ENCODE measurements around the gene SYN1. TPM values are rescaled to one million over a fixed set of nuclear protein-coding genes. Genes with fewer than 3 reads are reported as not detected.

The SYN1 gene
- polyA plus RNA-seq, 1 of the 3 experiments (the other 2 are of a cell fraction) = 0.08 TPM

- WGBS (ENCODE audit: low lambda C conversion rate) = 59% methylated on average over 6 of the region's 16 CpGs
- Histone ChIP-seq H3F3A (replicated peaks; ENCODE audit: insufficient read depth) (peaks cover 3% of the 10 kb centered on the region), H3K79me2 (ENCODE audit: insufficient read depth) (peaks cover 13% of the 10 kb centered on the region; the same call in 1 of the 2 replicates), H3K4me1 (ENCODE audit: control insufficient read depth in 1 of 2, insufficient read depth in 2 of 2, low read depth in 1 of 2, low read length in 1 of 2) (peaks cover 0 to 2% of the 10 kb centered on the region in 2 experiments; a peak in 1 of 4 replicates), H3K4me2 (no peak overlapping the region), H3K9me2 (no peaks in the 10 kb centered on the region), H2AFZ (ENCODE audit: low read depth) (no peak overlapping the region), H3K9ac (no peak overlapping the region), H3K9me3 (no peaks in the 10 kb centered on the region), H3K4me3 (ENCODE audit: low read depth in 2 of 2, low read length in 1 of 2) (no peak overlapping the region), H3K27me3 (ENCODE audit: insufficient read depth) (no peaks in the 10 kb centered on the region; the same call in 1 of the 2 replicates), H3K36me3 (replicated peaks in 1 of 2; ENCODE audit: control insufficient read depth in 1 of 2, insufficient read depth in 2 of 2, low read length in 1 of 2) (no peaks in the 10 kb centered on the region), H4K20me1 (ENCODE audit: insufficient read depth) (no peaks in the 10 kb centered on the region), H3K27ac (ENCODE audit: low read depth in 2 of 2, low read length in 1 of 2) (no peak overlapping the region)
- POLR2A ChIA-PET = no interaction called here
- DNase-seq = no peak
- no peak for TF ChIP-seq SMC3 (IDR thresholded peaks at IDR 0.05; ENCODE audit: low read depth, low read length)
- TF ChIP-seq NRF1 (IDR thresholded peaks at IDR 0.05; ENCODE audit: low read depth, low read length) = no peak
- TF ChIP-seq YY1 (IDR thresholded peaks at IDR 0.05; ENCODE audit: low read depth) = no peak
- TF ChIP-seq USF2 (IDR thresholded peaks at IDR 0.05; ENCODE audit: borderline replicate concordance, low read depth, low read length) = no peak
- no peak for TF ChIP-seq TAF1 (IDR thresholded peaks at IDR 0.05; ENCODE audit: borderline replicate concordance, low read depth, low read length)
- no peak for TF ChIP-seq POLR2AphosphoS5 (IDR thresholded peaks at IDR 0.05; ENCODE audit: low read depth, low read length)
- no peak for TF ChIP-seq MXI1 (IDR thresholded peaks at IDR 0.05; ENCODE audit: low read depth, low read length)
- no peak for TF ChIP-seq REST (IDR thresholded peaks at IDR 0.05; ENCODE audit: low read depth, low read length)
- no peak for TF ChIP-seq FOSL2 (IDR thresholded peaks at IDR 0.05; ENCODE audit: borderline replicate concordance, low read depth)
- TF ChIP-seq RFX5 (IDR thresholded peaks at IDR 0.05; ENCODE audit: low read length) = no peak
- no peak for TF ChIP-seq ZBTB33 (IDR thresholded peaks at IDR 0.05; ENCODE audit: borderline replicate concordance, low read depth)
- no peak for TF ChIP-seq RCOR1 (IDR thresholded peaks at IDR 0.05; ENCODE audit: low read length)
- TF ChIP-seq JUND (IDR thresholded peaks at IDR 0.05) = no peak
- CTCF ChIA-PET = no interaction called here
These were observed 41.0 kb downstream of the SYN1 start for GRCh38 chrX:47578692-47579091.
